ENCODE data around the gene FBN2. TPM values are rescaled to one million over a fixed set of nuclear protein-coding genes. Genes with fewer than 3 reads are reported as not detected.

FBN2 gene
- total RNA-seq, 2 donors from 2014 or later, result 1.9 to 2.0 TPM

DNA sequence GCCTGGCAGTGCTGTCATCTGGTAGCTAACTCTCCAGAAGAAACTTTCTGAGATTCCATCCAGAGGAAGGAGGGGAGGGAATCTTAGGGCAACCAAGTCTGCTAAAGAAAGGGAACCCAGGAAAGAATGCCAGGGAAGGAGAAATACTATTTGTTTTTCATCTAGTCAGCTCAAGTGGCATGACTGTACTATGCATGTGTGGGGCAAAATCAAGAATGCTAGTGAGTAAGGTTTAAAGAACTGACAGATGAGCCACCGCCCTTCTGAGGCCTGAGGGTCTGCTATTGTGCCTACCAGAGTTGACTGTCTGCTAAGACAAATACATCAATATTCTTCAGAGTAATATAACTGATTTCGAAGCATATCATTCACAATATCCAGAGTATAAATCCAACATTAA is 250.3 kb downstream of the FBN2 start:
- DNase-seq (no peak), ATAC-seq (no peak)
- intact Hi-C loops (cut with DNase I, micrococcal nuclease), result no loop called here

DNA sequence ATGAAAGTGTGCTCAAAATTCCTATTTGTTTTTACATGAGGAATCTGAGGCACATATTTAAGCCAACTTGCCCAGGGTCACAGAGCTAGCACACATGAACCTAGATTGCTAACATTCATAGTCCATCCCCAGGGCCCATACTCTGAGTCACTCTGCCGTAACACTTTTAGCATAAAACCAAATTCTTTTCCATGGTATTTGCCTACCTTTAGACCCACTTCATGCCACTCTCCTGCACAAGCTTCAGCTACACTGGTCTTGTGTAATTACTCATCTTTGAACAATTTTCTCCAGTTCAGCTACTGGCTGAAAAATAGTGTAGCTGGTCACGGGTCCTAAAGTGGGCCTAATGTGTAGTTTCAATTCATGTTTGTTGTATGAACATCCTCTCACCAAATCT is 253.8 kb downstream of the FBN2 start:
- no peak for DNase-seq
- intact Hi-C loops (cut with DNase I, micrococcal nuclease), result no loop called here
- no peak for ATAC-seq

DNA sequence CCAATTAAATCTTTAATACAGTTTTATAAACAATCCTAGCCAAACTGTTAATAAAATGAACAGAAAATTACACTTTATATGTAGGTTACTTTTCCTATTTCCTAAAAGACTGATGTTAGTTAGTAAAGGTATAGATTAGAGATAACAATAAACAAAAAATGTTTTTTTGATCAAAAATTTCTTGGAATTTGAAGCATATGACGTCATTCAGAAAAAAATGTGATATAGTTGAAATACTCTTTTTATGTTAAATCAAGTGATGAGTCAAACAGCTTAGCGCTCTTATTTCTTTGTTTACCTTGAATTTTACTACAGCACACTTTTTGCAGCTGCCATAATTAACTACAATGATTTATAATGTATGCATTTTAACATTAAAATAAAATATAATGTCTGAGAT is 258.7 kb downstream of the FBN2 start:
- intact Hi-C loops (cut with DNase I, micrococcal nuclease), result no loop called here
- no peak for ATAC-seq
- DNase-seq, result no peak

DNA sequence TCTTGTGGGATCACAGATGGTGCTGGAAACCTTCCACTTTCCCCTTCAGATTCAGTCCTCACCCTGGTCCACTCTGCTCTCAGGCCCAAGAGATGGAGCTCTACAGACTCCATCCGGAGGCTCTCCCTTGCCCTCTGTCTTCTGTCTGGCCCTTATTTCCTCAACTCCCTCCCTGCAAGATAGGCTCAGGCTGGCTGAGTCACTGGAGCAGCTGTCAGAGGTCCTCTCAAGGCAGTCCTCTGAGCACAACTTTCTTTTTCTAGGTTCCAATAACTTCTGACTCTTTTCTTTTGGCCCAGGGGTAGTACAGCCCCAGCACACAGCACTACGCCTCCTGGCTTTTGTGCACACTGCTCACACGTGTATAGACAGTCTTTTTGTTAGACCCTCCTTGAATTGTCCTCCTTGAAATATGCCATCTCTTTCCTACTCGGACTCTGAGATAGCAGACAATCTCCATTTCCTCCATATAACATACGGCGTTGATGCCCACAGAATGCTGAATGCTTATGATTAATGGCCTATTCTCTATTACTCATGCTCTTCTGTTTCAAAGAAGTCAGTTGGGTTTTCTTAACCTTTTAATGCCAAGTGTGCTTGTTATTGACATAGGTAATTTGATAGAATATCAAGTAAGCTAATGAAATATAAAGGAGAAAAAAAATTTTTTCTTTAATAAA is 261.4 kb downstream of the FBN2 start:
- intact Hi-C loops (cut with DNase I, micrococcal nuclease), result no loop called here
- ATAC-seq, result no peak
- no peak for DNase-seq

DNA sequence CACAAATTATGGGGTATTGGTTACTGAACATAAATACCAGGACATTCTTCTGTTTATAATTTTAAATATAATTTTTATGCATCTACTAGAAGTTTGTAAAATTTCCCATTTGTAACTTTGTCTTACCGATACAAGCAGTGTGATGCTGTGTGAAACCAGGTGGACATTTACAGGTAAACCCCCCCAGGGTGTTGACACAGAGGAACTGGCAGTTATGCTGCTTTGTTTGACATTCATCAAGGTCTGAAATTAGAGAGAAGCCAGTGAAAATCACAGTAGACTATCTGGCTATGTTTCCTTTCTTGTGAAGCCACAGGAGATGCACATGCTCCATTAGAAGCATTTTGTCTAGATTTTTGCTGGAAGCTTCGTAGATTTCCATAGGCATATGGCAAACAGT is 263.6 kb downstream of the FBN2 start:
- DNase-seq (no peak), ATAC-seq (no peak)
- intact Hi-C loops (cut with DNase I, micrococcal nuclease), result no loop called here

DNA sequence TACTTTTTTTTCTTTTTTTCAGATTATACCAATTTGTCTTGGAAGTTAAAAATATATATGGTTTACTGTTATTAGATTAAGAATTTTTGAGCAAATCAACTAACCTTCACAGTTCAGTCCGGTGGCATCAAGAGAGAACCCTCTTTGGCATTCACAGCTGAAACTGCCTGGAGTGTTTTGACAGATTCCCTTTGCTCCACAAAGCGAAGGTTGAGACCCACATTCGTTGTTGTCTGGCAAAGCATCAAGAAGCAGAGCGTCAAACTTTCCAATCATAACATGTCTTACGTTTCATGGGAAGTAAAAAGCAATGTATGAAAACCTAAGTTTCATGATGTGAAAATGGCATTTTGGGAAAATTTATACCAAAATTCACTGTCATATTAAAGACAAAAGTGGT is 264.3 kb downstream of the FBN2 start:
- intact Hi-C loops (cut with DNase I, micrococcal nuclease), result no loop called here
- no peak for ATAC-seq

DNA sequence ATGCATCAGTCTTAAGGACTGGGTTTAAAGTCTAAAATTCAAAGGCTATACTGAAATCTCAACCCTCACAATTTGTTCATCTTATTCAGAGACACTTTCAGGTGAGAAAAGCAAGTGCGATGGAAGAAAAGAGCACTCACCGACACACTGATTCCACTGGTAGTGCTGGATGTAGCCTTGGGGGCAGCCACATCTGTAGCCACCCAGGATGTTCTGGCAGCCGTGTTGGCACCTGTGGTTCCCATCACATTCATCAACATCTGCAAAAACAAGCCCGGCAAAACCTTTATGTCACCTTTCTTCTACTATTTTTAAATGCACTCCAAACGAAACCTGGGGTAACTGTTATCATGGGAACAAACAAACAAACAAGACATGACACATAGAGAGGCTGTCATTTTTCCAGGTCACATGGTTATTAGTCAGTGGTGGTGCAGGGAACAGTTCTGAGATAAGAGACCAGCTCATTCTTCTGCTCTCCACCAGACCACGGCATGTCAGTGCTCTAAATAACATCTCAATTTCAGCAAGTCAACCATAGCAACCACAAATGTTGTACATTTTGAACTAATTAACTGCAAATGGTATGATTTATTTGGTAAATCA is 266.1 kb downstream of the FBN2 start:
- no peak for DNase-seq
- intact Hi-C loops (cut with DNase I, micrococcal nuclease), result no loop called here
- ATAC-seq, result no peak

More for the DNA sequence above, 264.3 kb downstream of the FBN2 start:
- no peak for DNase-seq

DNA sequence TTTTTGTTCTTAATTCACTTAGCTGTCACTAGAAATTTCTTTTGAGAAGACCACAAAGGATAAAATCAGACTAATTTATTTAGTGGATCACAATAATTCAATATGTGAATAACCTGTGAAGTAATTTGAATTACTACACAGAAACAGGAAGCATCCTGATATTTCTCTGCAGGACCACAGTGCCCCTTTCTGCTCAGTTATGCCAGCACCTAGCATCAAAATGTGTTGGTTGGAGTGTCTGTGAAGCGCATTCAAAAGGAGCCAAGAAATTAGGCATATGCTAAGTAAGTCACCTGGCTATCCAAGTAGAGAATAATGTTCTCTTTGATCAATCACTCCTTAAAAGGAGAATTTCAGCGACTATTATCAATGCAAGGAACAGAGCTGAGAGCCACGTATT is 267.0 kb downstream of the FBN2 start:
- no peak for ATAC-seq
- no peak for DNase-seq
- intact Hi-C loops (cut with DNase I, micrococcal nuclease), result no loop called here

DNA sequence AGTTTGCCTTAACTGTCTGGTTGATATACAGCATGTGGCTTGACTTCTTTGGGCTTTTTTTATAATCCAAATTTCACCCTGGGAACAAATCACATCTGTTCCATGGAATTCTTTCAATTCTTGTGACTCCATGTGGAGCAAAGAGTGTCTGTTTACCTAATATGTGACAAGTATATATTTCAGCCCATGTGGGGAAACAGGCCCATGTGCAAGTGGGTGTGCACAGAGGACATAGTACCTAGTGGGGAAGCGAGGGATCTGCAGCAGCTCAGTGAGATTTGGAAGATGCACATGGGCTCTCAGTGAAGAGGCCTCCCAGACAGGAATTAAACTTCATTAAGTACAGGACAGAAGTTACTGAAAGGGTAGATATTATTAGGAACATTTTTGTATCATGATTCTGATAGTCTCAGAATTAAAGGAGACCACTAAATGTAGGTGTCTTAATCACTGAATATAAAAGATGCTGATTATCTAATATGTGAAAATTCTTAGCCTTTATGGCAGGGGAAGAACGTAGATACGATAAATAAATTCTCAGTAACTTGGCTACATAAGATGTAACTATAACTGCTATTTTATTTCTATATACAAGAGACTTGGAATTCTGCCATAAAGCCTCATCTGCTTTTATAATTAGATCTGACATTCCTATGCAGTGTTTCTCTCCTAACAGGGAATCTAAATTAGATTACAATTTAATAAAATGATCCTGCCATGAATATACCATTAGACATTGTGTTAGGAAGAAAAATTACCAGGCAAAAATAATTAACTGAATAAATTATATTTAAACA is 273.3 kb downstream of the FBN2 start:
- DNase-seq (no peak), ATAC-seq (no peak)
- intact Hi-C loops (cut with DNase I, micrococcal nuclease), result no loop called here

DNA sequence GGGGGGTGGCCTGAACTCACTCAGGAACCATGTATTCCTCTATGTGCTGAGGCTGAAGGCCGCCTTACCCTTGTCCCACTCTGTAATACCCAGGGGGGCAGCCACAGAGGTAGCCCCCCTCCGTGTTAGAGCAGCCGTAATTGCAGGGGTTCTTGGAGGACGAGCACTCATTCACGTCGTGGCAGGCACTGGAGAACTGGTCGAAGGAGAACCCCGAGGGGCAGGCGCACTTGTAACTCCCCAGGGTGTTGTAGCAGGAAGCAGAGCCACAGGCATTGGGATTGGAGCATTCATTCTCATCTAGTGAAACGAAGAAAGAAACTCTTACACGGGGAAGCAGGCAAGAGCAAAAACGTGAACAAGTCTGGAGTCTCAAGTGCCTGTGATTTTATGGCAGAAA is 274.7 kb downstream of the FBN2 start:
- no peak for ATAC-seq

DNA sequence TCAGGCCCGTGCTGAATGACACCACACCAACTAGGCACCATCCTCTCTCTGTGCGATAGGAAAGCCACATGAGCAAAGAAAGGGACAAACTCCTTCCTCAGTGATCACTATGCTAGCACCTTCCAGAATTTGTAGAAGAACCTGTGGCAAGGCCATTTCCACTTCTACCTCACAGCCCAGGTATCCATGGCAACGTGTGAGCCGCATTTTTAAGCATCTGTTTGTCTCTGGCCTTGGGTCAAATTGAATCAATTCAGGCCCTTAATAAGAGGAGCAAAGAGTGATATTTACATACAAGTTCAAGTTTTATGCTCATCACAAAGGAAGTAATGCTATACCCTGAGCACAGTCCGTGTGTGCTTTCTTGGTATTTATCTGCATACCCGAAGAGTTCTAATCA is 275.1 kb downstream of the FBN2 start:
- DNase-seq (no peak), ATAC-seq (no peak)
- intact Hi-C loops (cut with DNase I, micrococcal nuclease), result no loop called here

More for the DNA sequence above, 274.7 kb downstream of the FBN2 start:
- intact Hi-C loops (cut with DNase I, micrococcal nuclease), result no loop called here
- no peak for DNase-seq

DNA sequence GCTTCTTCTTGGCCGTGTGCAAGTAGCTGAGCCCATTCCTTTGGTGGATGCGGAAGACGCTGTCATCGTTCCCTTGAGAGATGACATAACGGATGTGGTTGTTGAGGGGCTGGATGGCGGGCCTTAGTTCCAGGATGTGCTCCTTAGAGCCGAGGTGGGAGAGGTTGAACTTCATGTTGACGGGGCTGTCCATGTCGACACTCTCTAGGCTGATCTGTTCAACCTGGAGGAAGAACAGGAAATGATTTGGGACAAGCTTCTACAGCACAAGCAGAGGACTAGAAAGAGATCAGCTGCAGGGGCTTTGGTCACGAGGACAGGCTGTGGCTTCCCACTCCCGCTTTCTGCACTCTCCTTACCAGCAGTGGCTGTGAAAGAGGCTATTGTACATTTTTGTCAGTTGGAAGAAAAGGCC is 278.4 kb downstream of the FBN2 start:
- no peak for ATAC-seq
- intact Hi-C loops (cut with DNase I, micrococcal nuclease), result no loop called here
- no peak for DNase-seq

DNA sequence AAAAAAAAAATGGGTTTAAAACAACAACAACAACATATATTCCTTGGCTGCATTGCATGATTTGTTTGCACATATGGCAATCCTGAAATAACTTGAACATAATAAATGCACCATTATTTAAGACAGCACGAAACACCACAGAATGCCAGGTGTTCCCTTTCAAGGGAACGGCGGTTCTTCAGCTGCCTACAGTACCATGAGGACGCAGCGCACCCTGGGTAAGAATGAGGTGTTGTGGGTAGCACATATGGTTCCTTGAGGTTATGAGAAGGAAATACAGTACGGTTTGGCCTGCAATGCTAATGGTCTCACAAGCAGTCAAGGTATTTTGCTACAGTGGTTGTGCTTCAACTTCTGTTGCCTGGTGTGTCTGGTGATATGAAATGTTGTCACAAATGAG is 279.7 kb downstream of the FBN2 start:
- no peak for DNase-seq
- intact Hi-C loops (cut with DNase I, micrococcal nuclease), result no loop called here
- ATAC-seq, result no peak

DNA sequence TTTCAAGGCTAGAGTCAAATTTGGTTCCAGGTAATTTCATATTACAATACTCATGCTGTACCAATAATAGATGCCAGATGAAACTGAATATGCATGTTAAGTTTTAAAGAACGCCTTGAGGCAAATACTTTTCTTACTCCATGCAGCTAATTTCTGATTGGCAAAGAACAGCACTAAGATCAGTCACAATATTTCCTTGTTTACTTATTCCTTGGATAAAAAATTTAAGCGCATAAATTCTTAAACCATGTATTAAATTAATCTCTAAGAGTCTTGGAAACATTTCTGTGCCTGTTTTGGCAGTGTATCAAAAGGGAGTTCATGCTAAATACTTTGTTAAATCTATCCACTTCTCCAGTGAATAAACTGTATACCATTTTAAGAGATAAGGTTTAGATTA is 281.0 kb downstream of the FBN2 start:
- ATAC-seq (no peak), DNase-seq (no peak)
- intact Hi-C loops (cut with DNase I, micrococcal nuclease), result no loop called here

DNA sequence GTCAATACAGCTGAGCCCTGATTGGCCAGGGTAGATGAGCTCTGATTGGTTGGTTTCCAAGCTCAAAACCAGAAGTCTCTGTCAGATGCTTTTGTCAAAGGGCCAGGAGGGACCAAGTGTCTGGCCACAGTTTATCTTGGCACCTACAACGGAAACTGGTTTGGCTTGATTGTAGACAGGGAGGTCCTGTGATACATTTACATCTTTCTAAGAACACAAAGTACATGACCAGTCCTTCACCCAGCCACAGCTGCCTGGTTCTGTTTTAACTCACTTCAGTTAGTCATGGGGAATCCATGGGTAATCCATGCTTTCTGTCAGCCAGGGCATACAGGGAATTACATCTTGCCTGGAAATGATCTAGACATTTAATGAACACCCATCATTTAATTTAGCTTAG is 283.3 kb downstream of the FBN2 start:
- intact Hi-C loops (cut with DNase I, micrococcal nuclease), result no loop called here
- ATAC-seq (no peak), DNase-seq (no peak)

DNA sequence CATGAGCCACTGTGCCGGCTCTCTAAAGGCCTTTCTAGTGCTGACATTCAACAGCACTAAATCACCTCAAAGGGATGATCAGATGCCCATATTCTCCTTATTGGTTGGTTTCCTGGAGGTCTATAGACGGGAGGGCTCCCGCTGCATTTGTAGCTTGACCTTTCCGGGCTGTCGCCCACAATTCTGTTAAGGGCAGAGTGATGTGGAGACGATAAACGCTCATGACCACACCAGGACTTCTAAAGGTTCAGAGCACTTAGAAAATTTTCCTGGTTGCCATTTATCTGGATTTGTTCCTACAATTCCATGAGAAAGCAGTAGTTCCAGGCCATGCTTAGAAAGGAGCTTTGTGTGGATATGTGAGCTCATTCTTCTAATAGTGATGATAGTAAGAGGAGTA is 284.2 kb downstream of the FBN2 start:
- no peak for ATAC-seq
- DNase-seq, result no peak
- intact Hi-C loops (cut with DNase I, micrococcal nuclease), result no loop called here

DNA sequence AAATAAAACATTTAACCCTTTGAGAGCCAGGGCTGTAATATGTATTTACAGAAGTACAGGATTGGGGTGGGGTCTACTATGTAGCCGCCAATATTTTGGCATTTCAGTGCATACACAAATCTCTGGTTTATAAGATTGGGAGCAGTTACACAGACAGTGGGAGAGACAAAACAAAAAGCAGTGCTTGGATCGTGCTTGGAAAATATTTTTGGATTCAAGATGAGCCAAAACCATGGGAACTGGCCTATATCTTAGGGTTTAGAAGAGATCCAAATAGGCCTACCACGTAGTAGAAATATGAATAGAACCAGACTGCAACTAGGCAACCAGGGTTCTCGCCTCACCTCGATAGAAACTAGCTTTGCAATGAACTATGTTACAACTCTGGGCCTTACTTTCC is 284.9 kb downstream of the FBN2 start:
- no peak for DNase-seq

DNA sequence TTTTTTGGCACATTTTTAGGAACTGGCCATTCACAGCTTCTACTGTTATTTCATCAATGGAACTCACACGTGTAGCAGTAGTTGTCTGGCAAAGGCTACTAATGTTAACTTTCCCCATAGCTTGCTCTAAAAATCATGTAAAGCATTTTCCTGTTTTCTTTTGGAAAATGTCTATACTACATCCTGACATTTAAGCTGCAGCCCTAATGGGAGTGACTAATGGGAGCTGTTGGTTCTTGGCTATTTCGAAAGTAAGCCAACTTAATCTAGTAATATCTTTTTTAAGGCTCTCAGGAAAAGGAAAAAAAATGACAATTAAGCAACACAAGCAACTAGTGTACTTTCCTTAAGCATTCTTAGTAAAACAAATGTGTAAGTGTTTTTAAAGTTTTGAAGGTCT is 285.3 kb downstream of the FBN2 start:
- ATAC-seq (no peak), DNase-seq (no peak)
- intact Hi-C loops (cut with DNase I, micrococcal nuclease), result no loop called here

More for the DNA sequence above, 284.9 kb downstream of the FBN2 start:
- no peak for ATAC-seq
- intact Hi-C loops (cut with DNase I, micrococcal nuclease), result no loop called here

DNA sequence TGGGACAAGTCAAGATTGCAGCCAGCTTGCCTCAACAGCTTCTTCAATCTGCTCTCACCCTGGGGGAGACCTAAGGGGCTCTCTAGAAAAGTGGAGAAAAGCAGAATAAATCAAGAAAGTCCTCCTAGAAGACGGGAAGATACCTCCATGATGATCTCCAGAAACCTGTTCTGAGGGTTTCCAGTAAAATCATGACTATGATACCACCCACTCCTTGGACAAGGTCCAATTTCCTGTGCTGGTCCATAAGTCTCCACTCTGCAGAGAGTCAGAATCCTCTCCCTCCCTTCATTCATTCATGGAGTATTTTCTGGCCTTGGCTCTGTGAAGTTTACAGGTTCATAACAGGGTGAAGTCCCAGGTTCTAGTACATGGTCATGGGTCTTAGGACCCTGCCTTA is 285.8 kb downstream of the FBN2 start:
- intact Hi-C loops (cut with DNase I, micrococcal nuclease), result no loop called here
- DNase-seq (no peak), ATAC-seq (no peak)

DNA sequence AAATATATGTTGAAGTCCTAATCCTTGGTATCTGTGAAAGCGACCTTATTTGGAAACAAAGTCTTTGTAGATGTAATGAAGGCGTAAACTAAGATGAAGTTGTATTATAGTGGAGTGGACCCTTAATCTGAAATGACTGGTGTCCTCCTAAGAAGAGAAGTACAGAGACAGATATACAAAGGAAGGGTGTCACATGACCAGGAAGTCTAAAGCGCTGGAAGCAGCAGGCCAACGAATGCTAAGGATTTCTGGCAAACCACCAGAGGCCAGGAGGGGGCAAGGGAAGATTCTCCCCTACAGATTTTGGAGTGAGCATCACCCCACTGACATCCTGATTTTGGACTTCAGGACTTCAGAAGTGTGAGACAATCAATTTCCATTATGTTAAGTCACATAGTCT is 292.1 kb downstream of the FBN2 start:
- intact Hi-C loops (cut with DNase I, micrococcal nuclease), result no loop called here
- DNase-seq (no peak), ATAC-seq (no peak)
